HL-60 (cell line): Measurements from ENCODE around the gene HMSD.

Source experiments
- GABPA ChIP-seq: IDR thresholded peaks from 2 replicates; pipeline ENCODE4 v1.6.1; 2012; ENCODE audit warnings: low read depth
- POLR2AphosphoS5 ChIP-seq: IDR thresholded peaks from 2 replicates; pipeline ENCODE4 v1.6.1; 2012; ENCODE audit warnings: low read depth
- SPI1 ChIP-seq: IDR thresholded peaks from 2 replicates; pipeline ENCODE4 v1.6.1; 2012; ENCODE audit warnings: low read depth, mild to moderate bottlenecking, borderline replicate concordance
- TF ChIP-seq, protein P1 (sequence below): IDR thresholded peaks from one replicate; pipeline ENCODE4 v1.5.1; 2011; ENCODE audit warnings: low read length, control low read depth, inconsistent platforms; ENCODE audit not compliant: insufficient read depth
- TF ChIP-seq, protein P2 (sequence below): IDR thresholded peaks from 2 replicates; pipeline ENCODE4 v1.6.1; 2012; ENCODE audit warnings: low read depth; ENCODE audit not compliant: insufficient replicate concordance

DNA sequence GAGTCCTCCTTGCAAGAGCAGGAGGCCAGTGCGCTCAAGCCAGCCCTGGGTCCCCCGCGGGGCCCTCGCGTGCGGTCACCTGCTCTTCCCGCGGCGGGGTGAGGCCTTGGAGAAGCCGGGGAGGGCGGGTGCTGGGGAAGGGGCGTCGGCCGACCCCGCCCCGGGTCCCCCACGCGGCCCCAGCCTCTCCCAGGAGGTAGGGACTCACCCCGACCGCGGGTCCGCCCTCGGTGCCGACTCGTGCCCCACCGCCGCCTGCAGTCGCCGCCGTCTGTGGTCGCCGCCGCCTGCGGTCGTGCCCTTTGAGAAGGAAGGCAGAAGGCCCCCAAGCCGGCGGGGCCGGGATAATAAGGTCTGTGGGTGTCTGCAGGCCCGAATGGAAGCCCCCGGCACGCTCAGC lies 53.5 kb downstream of the HMSD start:
- TF ChIP-seq, protein P1, sequence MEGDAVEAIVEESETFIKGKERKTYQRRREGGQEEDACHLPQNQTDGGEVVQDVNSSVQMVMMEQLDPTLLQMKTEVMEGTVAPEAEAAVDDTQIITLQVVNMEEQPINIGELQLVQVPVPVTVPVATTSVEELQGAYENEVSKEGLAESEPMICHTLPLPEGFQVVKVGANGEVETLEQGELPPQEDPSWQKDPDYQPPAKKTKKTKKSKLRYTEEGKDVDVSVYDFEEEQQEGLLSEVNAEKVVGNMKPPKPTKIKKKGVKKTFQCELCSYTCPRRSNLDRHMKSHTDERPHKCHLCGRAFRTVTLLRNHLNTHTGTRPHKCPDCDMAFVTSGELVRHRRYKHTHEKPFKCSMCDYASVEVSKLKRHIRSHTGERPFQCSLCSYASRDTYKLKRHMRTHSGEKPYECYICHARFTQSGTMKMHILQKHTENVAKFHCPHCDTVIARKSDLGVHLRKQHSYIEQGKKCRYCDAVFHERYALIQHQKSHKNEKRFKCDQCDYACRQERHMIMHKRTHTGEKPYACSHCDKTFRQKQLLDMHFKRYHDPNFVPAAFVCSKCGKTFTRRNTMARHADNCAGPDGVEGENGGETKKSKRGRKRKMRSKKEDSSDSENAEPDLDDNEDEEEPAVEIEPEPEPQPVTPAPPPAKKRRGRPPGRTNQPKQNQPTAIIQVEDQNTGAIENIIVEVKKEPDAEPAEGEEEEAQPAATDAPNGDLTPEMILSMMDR: no peak
- TF ChIP-seq, protein P2, sequence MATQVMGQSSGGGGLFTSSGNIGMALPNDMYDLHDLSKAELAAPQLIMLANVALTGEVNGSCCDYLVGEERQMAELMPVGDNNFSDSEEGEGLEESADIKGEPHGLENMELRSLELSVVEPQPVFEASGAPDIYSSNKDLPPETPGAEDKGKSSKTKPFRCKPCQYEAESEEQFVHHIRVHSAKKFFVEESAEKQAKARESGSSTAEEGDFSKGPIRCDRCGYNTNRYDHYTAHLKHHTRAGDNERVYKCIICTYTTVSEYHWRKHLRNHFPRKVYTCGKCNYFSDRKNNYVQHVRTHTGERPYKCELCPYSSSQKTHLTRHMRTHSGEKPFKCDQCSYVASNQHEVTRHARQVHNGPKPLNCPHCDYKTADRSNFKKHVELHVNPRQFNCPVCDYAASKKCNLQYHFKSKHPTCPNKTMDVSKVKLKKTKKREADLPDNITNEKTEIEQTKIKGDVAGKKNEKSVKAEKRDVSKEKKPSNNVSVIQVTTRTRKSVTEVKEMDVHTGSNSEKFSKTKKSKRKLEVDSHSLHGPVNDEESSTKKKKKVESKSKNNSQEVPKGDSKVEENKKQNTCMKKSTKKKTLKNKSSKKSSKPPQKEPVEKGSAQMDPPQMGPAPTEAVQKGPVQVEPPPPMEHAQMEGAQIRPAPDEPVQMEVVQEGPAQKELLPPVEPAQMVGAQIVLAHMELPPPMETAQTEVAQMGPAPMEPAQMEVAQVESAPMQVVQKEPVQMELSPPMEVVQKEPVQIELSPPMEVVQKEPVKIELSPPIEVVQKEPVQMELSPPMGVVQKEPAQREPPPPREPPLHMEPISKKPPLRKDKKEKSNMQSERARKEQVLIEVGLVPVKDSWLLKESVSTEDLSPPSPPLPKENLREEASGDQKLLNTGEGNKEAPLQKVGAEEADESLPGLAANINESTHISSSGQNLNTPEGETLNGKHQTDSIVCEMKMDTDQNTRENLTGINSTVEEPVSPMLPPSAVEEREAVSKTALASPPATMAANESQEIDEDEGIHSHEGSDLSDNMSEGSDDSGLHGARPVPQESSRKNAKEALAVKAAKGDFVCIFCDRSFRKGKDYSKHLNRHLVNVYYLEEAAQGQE: no peak
- TF ChIP-seq POLR2AphosphoS5: no peak
- no peak for TF ChIP-seq GABPA
- TF ChIP-seq SPI1: no peak
